Measurements from ENCODE around the gene EPAS1. TPM values are rescaled to one million over a fixed set of nuclear protein-coding genes. Genes with fewer than 3 reads are reported as not detected.

EPAS1 gene
- total and polyA plus RNA-seq, 8 donors: 35.1 to 217 (median 117) TPM

DNA sequence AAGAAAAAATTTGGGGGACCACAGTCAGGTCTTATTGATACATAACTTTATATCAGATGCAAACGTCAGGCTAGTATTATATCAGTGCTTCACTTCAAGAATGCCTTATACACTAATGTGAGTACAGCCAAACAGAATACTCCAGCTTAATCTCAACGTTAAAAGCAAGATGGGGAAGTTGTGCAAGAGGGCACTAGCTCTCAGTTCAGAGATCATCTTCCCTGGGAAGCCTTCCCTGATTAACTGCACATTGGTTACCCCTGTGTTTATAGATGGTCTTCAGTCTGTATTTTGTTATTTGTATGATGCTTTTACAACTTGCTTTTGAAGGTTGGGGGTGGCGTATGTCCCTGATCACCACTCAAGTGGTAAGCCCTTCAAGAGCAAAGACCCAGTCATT lies 11.4 kb downstream of the EPAS1 start:
- H3K4me1 ChIP-seq: peaks cover 48 to 96% (median 68%) of the 10 kb centered on the region in 4 donors
- H3K27me3 ChIP-seq: no peaks in the 10 kb centered on the region
- intact Hi-C loops (cut with DNase I; ENCODE audit: low total_unique reads): no loop called here
- H3K9me3 ChIP-seq: no peaks in the 10 kb centered on the region
- WGBS, 5 donors: 38 to 50% (median 45%) methylated on average over 3 of the region's 3 CpGs
- H3K36me3 ChIP-seq: no peaks in the 10 kb centered on the region
- TF ChIP-seq POLR2AphosphoS5 (IDR thresholded peaks at IDR 0.05) (no peak), EP300 (IDR thresholded peaks at IDR 0.05) (no peak), CTCF (IDR thresholded peaks at IDR 0.05) (no peak), POLR2A (IDR thresholded peaks at IDR 0.05) (no peak)
- no peak for DNase-seq
- no peak overlapping the region for H3K4me3 ChIP-seq
- peak overlapping the region in 2 of 5 donors; percentile 79 to 82 for H3K27ac ChIP-seq

GRCh38 chr2:46309052-46309953 lies 12.1 kb downstream of the EPAS1 start:
- H3K9me3 ChIP-seq: no peaks in the 10 kb centered on the region
- H3K4me1 ChIP-seq: peaks cover 49 to 96% (median 63%) of the 10 kb centered on the region in 4 donors
- TF ChIP-seq EP300 (IDR thresholded peaks at IDR 0.05) (no peak), POLR2A (IDR thresholded peaks at IDR 0.05) (no peak), CTCF (IDR thresholded peaks at IDR 0.05) (no peak), POLR2AphosphoS5 (IDR thresholded peaks at IDR 0.05) (no peak)
- H3K27me3 ChIP-seq: no peaks in the 10 kb centered on the region
- no peak for DNase-seq
- intact Hi-C loops (cut with DNase I; ENCODE audit: low total_unique reads): no loop called here
- no peak overlapping the region for H3K4me3 ChIP-seq
- 79 to 93% (median 93%) methylated on average over 2 to 3 of the region's 3 CpGs for WGBS, 5 donors
- H3K27ac ChIP-seq: peak overlapping the region in 2 of 5 donors; percentile 7 to 82
- H3K36me3 ChIP-seq: no peaks in the 10 kb centered on the region

- 88 to 95% (median 93%) methylated on average over 5 of the region's 5 CpGs for WGBS, 5 donors
- no peak for TF ChIP-seq POLR2AphosphoS5 (IDR thresholded peaks at IDR 0.05)
- TF ChIP-seq CTCF (IDR thresholded peaks at IDR 0.05): no peak
- TF ChIP-seq EP300 (IDR thresholded peaks at IDR 0.05): no peak
- TF ChIP-seq POLR2A (IDR thresholded peaks at IDR 0.05): no peak
- DNase-seq: no peak
- intact Hi-C loops (cut with DNase I; ENCODE audit: low total_unique reads): no loop called here
- peak overlapping the region in 2 of 5 donors; percentile 51 to 83 for H3K27ac ChIP-seq
- no peaks in the 10 kb centered on the region for H3K36me3 ChIP-seq
- H3K4me3 ChIP-seq: no peak overlapping the region
- peaks cover 57 to 96% (median 69%) of the 10 kb centered on the region in 4 donors for H3K4me1 ChIP-seq
- no peaks in the 10 kb centered on the region for H3K9me3 ChIP-seq
- H3K27me3 ChIP-seq: no peaks in the 10 kb centered on the region
Observed at GRCh38 chr2:46310446-46310845, 13.2 kb downstream of the EPAS1 start.

GRCh38 chr2:46311651-46312223 lies 14.5 kb downstream of the EPAS1 start:
- peaks cover 52 to 96% (median 71%) of the 10 kb centered on the region in 4 donors for H3K4me1 ChIP-seq
- H3K36me3 ChIP-seq: no peaks in the 10 kb centered on the region
- no peak overlapping the region for H3K4me3 ChIP-seq
- peak overlapping the region in 4 of 5 donors; percentile 10 to 83 (median 50) for H3K27ac ChIP-seq
- no peak for DNase-seq
- no peaks in the 10 kb centered on the region for H3K9me3 ChIP-seq
- WGBS, 5 donors: 64 to 69% (median 67%) methylated on average over 6 of the region's 6 CpGs
- intact Hi-C loops (cut with DNase I; ENCODE audit: low total_unique reads): no loop called here
- H3K27me3 ChIP-seq: no peaks in the 10 kb centered on the region
- TF ChIP-seq POLR2AphosphoS5 (IDR thresholded peaks at IDR 0.05) (no peak), CTCF (IDR thresholded peaks at IDR 0.05) (no peak), POLR2A (IDR thresholded peaks at IDR 0.05) (no peak), EP300 (IDR thresholded peaks at IDR 0.05) (no peak)

Measured in stomach (tissue), 9 donors.